ENCODE measurements around the gene FNTB. TPM values are rescaled to one million over a fixed set of nuclear protein-coding genes. Genes with fewer than 3 reads are reported as not detected.
A peak's percentile ranks its signal among the peaks of the same experiment; 100 is the strongest.

FNTB gene
- total and polyA plus RNA-seq, 2 of the 13 experiments (the other 11 are each of a cell fraction or from before 2014, with no cell fraction given), result 23.6 to 28.5 TPM

- TF ChIP-seq ZBTB40 (IDR thresholded peaks at IDR 0.05) (no peak), ZBTB40 (CRISPR knock-in tag; IDR thresholded peaks at IDR 0.05) (no peak), SNAPC2 (CRISPR knock-in tag; IDR thresholded peaks at IDR 0.05) (no peak), FOXK1 (CRISPR knock-in tag; IDR thresholded peaks at IDR 0.05; ENCODE audit: borderline replicate concordance, low read depth) (peak; percentile 26; the same call in 1 of the 2 replicates), GMEB2 (CRISPR knock-in tag; IDR thresholded peaks at IDR 0.05; ENCODE audit: low read depth) (no peak), ZNF737 (CRISPR knock-in tag; IDR thresholded peaks at IDR 0.05; ENCODE audit: borderline replicate concordance) (no peak), FOXA1 (IDR thresholded peaks at IDR 0.05) (no peak), FOXA1 (CRISPR knock-in tag; IDR thresholded peaks at IDR 0.05) (peak; percentile 76), MXI1 (IDR thresholded peaks at IDR 0.05; ENCODE audit: borderline replicate concordance, low read depth, low read length) (no peak), ZNF766 (CRISPR knock-in tag; IDR thresholded peaks at IDR 0.05; ENCODE audit: borderline replicate concordance) (no peak), ATF4 (CRISPR knock-in tag; IDR thresholded peaks at IDR 0.05) (no peak), RFX1 (IDR thresholded peaks at IDR 0.05) (no peak)
- TF ChIP-seq, protein P1, sequence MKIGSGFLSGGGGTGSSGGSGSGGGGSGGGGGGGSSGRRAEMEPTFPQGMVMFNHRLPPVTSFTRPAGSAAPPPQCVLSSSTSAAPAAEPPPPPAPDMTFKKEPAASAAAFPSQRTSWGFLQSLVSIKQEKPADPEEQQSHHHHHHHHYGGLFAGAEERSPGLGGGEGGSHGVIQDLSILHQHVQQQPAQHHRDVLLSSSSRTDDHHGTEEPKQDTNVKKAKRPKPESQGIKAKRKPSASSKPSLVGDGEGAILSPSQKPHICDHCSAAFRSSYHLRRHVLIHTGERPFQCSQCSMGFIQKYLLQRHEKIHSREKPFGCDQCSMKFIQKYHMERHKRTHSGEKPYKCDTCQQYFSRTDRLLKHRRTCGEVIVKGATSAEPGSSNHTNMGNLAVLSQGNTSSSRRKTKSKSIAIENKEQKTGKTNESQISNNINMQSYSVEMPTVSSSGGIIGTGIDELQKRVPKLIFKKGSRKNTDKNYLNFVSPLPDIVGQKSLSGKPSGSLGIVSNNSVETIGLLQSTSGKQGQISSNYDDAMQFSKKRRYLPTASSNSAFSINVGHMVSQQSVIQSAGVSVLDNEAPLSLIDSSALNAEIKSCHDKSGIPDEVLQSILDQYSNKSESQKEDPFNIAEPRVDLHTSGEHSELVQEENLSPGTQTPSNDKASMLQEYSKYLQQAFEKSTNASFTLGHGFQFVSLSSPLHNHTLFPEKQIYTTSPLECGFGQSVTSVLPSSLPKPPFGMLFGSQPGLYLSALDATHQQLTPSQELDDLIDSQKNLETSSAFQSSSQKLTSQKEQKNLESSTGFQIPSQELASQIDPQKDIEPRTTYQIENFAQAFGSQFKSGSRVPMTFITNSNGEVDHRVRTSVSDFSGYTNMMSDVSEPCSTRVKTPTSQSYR (CRISPR knock-in tag; IDR thresholded peaks at IDR 0.05; ENCODE audit: borderline replicate concordance), result no peak
- TF ChIP-seq, protein P2, sequence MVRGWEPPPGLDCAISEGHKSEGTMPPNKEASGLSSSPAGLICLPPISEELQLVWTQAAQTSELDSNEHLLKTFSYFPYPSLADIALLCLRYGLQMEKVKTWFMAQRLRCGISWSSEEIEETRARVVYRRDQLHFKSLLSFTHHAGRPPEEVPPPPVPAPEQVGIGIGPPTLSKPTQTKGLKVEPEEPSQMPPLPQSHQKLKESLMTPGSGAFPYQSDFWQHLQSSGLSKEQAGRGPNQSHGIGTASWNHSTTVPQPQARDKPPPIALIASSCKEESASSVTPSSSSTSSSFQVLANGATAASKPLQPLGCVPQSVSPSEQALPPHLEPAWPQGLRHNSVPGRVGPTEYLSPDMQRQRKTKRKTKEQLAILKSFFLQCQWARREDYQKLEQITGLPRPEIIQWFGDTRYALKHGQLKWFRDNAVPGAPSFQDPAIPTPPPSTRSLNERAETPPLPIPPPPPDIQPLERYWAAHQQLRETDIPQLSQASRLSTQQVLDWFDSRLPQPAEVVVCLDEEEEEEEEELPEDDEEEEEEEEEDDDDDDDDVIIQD (CRISPR knock-in tag; IDR thresholded peaks at IDR 0.05; ENCODE audit: low read depth), result peak; percentile 56; the same call in 1 of the 2 replicates
Observed at GRCh38 chr14:65019944-65020566, 33.4 kb downstream of the FNTB start (continued).
